Neural cell (in vitro differentiated cells): ENCODE measurements around the gene TDP1. TPM values are rescaled to one million over a fixed set of nuclear protein-coding genes. Genes with fewer than 3 reads are reported as not detected.

Experiments used
- H2AFZ ChIP-seq: fragments of 200-600, 300-800 bp; sonication (generic), shearing (Covaris generic); 2 replicates; pipeline ENCODE4 v1.6.0; 2014; ENCODE audit warnings: low read depth, mild to moderate bottlenecking, antibody characterized with exemption, low read length, moderate library complexity
- H3F3A ChIP-seq: fragments of 200-600 bp; shearing (Covaris generic); 2 replicates; pipeline ENCODE4 v1.6.1; 2016; ENCODE audit warnings: mild to moderate bottlenecking, moderate library complexity, mixed read lengths, antibody characterized with exemption, low read length; ENCODE audit not compliant: insufficient read depth, poor library complexity, severe bottlenecking
- H3K27ac ChIP-seq: fragments of 200-600, 300-800 bp; sonication (generic), shearing (Covaris generic); 2 replicates; pipeline ENCODE4 v1.5.1; 2014; ENCODE audit warnings: mild to moderate bottlenecking, low read length, moderate library complexity
- H3K27me3 ChIP-seq: fragments of 300-800, 200-600 bp; sonication (generic), shearing (Covaris generic); 2 replicates; pipeline ENCODE4 v1.6.0; 2014; ENCODE audit warnings: mild to moderate bottlenecking, low read depth, low read length, moderate library complexity; ENCODE audit not compliant: insufficient read depth
- H3K36me3 ChIP-seq: fragments of 300-800, 200-600 bp; sonication (generic), shearing (Covaris generic); 2 replicates; pipeline ENCODE4 v1.5.1; 2014; ENCODE audit warnings: mild to moderate bottlenecking, antibody characterized with exemption, low read length, moderate library complexity; ENCODE audit not compliant: insufficient read depth
- H3K4me2 ChIP-seq: fragments of 300-800, 200-600 bp; sonication (generic), shearing (Covaris generic); 2 replicates; pipeline ENCODE4 v1.6.0; 2014; ENCODE audit warnings: mild to moderate bottlenecking, low read length
- H3K4me3 ChIP-seq: fragments of 300-800, 200-600 bp; sonication (generic), shearing (Covaris generic); 2 replicates; pipeline ENCODE4 v1.5.1; 2014; ENCODE audit warnings: mild to moderate bottlenecking, low read length, moderate library complexity
- H3K79me2 ChIP-seq: fragments of 200-600 bp; shearing (Covaris generic); replicated peaks from 2 replicates; pipeline ENCODE4 v1.6.0; 2014; ENCODE audit warnings: mild to moderate bottlenecking, low read length, moderate library complexity; ENCODE audit not compliant: insufficient read depth
- H3K9ac ChIP-seq: fragments of 300-800, 200-600 bp; sonication (generic), shearing (Covaris generic); 2 replicates; pipeline ENCODE4 v1.6.1; 2016; ENCODE audit warnings: mild to moderate bottlenecking, low read length, mixed read lengths
- H3K9me2 ChIP-seq: fragments of 200-600 bp; shearing (Covaris generic); 2 replicates; pipeline ENCODE4 v1.6.1; 2016; ENCODE audit warnings: mild to moderate bottlenecking, low read length, mixed read lengths; ENCODE audit not compliant: insufficient read depth
- H3K9me3 ChIP-seq: fragments of 200-600, 300-800 bp; sonication (generic), shearing (Covaris generic); 2 replicates; pipeline ENCODE4 v1.6.1; 2016; ENCODE audit warnings: mild to moderate bottlenecking, mixed run types, low read length, moderate library complexity, mixed read lengths
- H4K20me1 ChIP-seq: fragments of 200-600 bp; shearing (Covaris generic); 2 replicates; pipeline ENCODE4 v1.6.1; 2016; ENCODE audit warnings: mild to moderate bottlenecking, mixed run types; ENCODE audit not compliant: insufficient read depth
- CTCF ChIP-seq: fragments of 450-650 bp; IDR thresholded peaks from 2 replicates; pipeline ENCODE4 v1.5.1; 2014; ENCODE audit warnings: antibody characterized with exemption, mild to moderate bottlenecking, moderate library complexity; ENCODE audit not compliant: poor library complexity, severe bottlenecking
- EP300 ChIP-seq: fragments of 450-650 bp; conservative IDR thresholded peaks from 2 replicates; pipeline ENCODE4 v1.6.1; 2014; ENCODE audit warnings: antibody characterized with exemption, mild to moderate bottlenecking, moderate library complexity; ENCODE audit not compliant: poor library complexity, severe bottlenecking
- EZH2 ChIP-seq: fragments of 200-600, 300-800 bp; shearing (Covaris generic), sonication (generic); IDR thresholded peaks from 2 replicates; pipeline ENCODE4 v1.6.1; 2014; ENCODE audit warnings: antibody characterized with exemption, low read length, borderline replicate concordance, mild to moderate bottlenecking; ENCODE audit not compliant: insufficient read depth, poor library complexity, severe bottlenecking
- MXI1 ChIP-seq: fragments of 450-650 bp; conservative IDR thresholded peaks from 2 replicates; pipeline ENCODE4 v1.6.1; 2014; ENCODE audit warnings: antibody characterized with exemption, mild to moderate bottlenecking; ENCODE audit not compliant: poor library complexity, severe bottlenecking
- POLR2AphosphoS5 ChIP-seq: IDR thresholded peaks from 2 replicates; pipeline ENCODE4 v1.6.1; 2012
- RAD21 ChIP-seq: fragments of 450-650 bp; conservative IDR thresholded peaks from 2 replicates; pipeline ENCODE4 v1.6.1; 2014; ENCODE audit warnings: antibody characterized with exemption, mild to moderate bottlenecking, moderate library complexity
- SMC3 ChIP-seq: fragments of 450-650 bp; conservative IDR thresholded peaks from 2 replicates; pipeline ENCODE4 v1.6.1; 2014; ENCODE audit warnings: antibody characterized with exemption, mild to moderate bottlenecking, moderate library complexity; ENCODE audit not compliant: poor library complexity
- TAF1 ChIP-seq: IDR thresholded peaks from 2 replicates; pipeline ENCODE4 v1.6.1; 2012; ENCODE audit warnings: low read depth
- polyA plus RNA-seq: library from polyadenylated mRNA; depleted of rRNA; stranded (reverse); fragments of >200 nt; gene quantifications from 2 replicates; pipeline ENCODE4 v1.2.3, GENCODE V29; 2014
- TF ChIP-seq, protein P1 (sequence below): IDR thresholded peaks from 2 replicates; pipeline ENCODE4 v1.6.1; 2012; ENCODE audit warnings: borderline replicate concordance

TDP1 gene
- polyA plus RNA-seq, 1 donor from 2014 or later = 29.1 TPM

DNA sequence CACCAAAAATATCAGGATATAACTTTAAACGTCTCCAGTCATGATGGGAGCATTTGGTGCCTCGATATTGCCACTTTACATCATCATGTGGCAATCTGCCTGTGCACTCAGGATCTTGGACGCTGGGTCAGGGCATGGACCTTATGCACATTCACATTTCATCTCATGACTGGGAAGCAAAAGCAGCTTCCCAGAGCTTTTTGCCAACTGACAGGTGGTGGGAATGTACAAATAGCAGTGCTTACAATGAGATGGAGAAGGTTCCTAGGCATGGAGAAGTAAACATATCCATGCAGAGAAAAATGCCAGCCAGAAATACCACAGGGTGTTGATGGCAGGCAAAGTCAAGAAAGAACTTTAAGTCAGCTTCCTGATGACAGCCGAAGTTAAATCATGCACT lies 31.5 kb upstream of the TDP1 start:
- no peaks in the 10 kb centered on the region for H4K20me1 ChIP-seq
- no peaks in the 10 kb centered on the region for H3K27me3 ChIP-seq
- no peaks in the 10 kb centered on the region for H3K79me2 ChIP-seq
- H3K36me3 ChIP-seq = no peaks in the 10 kb centered on the region
- no peaks in the 10 kb centered on the region for H3K9me3 ChIP-seq
- H2AFZ ChIP-seq = no peak overlapping the region
- no peak overlapping the region for H3K9ac ChIP-seq
- TF ChIP-seq EZH2 = no peak
- TF ChIP-seq, protein P1, sequence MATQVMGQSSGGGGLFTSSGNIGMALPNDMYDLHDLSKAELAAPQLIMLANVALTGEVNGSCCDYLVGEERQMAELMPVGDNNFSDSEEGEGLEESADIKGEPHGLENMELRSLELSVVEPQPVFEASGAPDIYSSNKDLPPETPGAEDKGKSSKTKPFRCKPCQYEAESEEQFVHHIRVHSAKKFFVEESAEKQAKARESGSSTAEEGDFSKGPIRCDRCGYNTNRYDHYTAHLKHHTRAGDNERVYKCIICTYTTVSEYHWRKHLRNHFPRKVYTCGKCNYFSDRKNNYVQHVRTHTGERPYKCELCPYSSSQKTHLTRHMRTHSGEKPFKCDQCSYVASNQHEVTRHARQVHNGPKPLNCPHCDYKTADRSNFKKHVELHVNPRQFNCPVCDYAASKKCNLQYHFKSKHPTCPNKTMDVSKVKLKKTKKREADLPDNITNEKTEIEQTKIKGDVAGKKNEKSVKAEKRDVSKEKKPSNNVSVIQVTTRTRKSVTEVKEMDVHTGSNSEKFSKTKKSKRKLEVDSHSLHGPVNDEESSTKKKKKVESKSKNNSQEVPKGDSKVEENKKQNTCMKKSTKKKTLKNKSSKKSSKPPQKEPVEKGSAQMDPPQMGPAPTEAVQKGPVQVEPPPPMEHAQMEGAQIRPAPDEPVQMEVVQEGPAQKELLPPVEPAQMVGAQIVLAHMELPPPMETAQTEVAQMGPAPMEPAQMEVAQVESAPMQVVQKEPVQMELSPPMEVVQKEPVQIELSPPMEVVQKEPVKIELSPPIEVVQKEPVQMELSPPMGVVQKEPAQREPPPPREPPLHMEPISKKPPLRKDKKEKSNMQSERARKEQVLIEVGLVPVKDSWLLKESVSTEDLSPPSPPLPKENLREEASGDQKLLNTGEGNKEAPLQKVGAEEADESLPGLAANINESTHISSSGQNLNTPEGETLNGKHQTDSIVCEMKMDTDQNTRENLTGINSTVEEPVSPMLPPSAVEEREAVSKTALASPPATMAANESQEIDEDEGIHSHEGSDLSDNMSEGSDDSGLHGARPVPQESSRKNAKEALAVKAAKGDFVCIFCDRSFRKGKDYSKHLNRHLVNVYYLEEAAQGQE = no peak
- TF ChIP-seq SMC3 = no peak
- TF ChIP-seq CTCF = no peak
- TF ChIP-seq EP300 = no peak
- TF ChIP-seq MXI1 = no peak
- TF ChIP-seq RAD21 = no peak
- TF ChIP-seq POLR2AphosphoS5 = no peak
- TF ChIP-seq TAF1 = no peak
- H3F3A ChIP-seq = peaks cover 3% of the 10 kb centered on the region
- H3K9me2 ChIP-seq = no peaks in the 10 kb centered on the region
- H3K4me3 ChIP-seq = no peak overlapping the region
- H3K4me2 ChIP-seq = no peak overlapping the region
- H3K27ac ChIP-seq = no peak overlapping the region

- H3K27ac ChIP-seq = no peak overlapping the region
- no peaks in the 10 kb centered on the region for H3K9me2 ChIP-seq
- no peak overlapping the region for H3K4me2 ChIP-seq
- H3K79me2 ChIP-seq = no peaks in the 10 kb centered on the region
- H3K36me3 ChIP-seq = no peaks in the 10 kb centered on the region
- no peak overlapping the region for H3K9ac ChIP-seq
- no peaks in the 10 kb centered on the region for H4K20me1 ChIP-seq
- H2AFZ ChIP-seq = no peak overlapping the region
- TF ChIP-seq POLR2AphosphoS5 (no peak), CTCF (no peak), EZH2 (no peak), TAF1 (no peak), MXI1 (no peak), EP300 (no peak), RAD21 (no peak), SMC3 (no peak)
- TF ChIP-seq, protein P1 = no peak
- H3F3A ChIP-seq = peaks cover 3% of the 10 kb centered on the region
- no peak overlapping the region for H3K4me3 ChIP-seq
- no peaks in the 10 kb centered on the region for H3K9me3 ChIP-seq
- H3K27me3 ChIP-seq = no peaks in the 10 kb centered on the region
Measured at GRCh38 chr14:89926694-89927093, 29.0 kb upstream of the TDP1 start.
